H9 (cell line): ENCODE results near the gene PBX4. TPM values are rescaled to one million over a fixed set of nuclear protein-coding genes. Genes with fewer than 3 reads are reported as not detected.

Source experiments
- DNase-seq: peaks from one replicate; pipeline ENCODE4 v3.0.0-alpha.2; 2017
- H2AFZ ChIP-seq: one replicate; pipeline ENCODE4 v1.6.1; 2013; ENCODE audit warnings: mild to moderate bottlenecking, low read length, control low read depth, moderate library complexity
- H2AK5ac ChIP-seq: 2 replicates; pipeline ENCODE4 v1.6.1; 2013; ENCODE audit warnings: low read length, control low read depth, mixed read lengths; ENCODE audit not compliant: insufficient read length
- H2BK120ac ChIP-seq: one replicate; pipeline ENCODE4 v1.6.1; 2013; ENCODE audit warnings: low read depth, mild to moderate bottlenecking, low read length, control low read depth, inconsistent platforms; ENCODE audit not compliant: poor library complexity, severe bottlenecking
- H2BK12ac ChIP-seq: 2 replicates; pipeline ENCODE4 v1.6.1; 2013; ENCODE audit warnings: low read length, control low read depth, mixed read lengths, low read depth; ENCODE audit not compliant: insufficient read length
- H2BK15ac ChIP-seq: 2 replicates; pipeline ENCODE4 v1.6.1; 2013; ENCODE audit warnings: low read depth, low read length, control low read depth
- H2BK20ac ChIP-seq: one replicate; pipeline ENCODE4 v1.6.1; 2013; ENCODE audit warnings: low read depth, mild to moderate bottlenecking, low read length, control low read depth, inconsistent platforms; ENCODE audit not compliant: poor library complexity, severe bottlenecking
- H2BK5ac ChIP-seq: 2 replicates; pipeline ENCODE4 v1.6.1; 2013; ENCODE audit warnings: low read length, control low read depth, mixed read lengths; ENCODE audit not compliant: insufficient read length
- H3K14ac ChIP-seq: 2 replicates; pipeline ENCODE4 v1.6.1; 2013; ENCODE audit warnings: low read length, control low read depth; ENCODE audit not compliant: insufficient read depth
- H3K18ac ChIP-seq: 2 replicates; pipeline ENCODE4 v1.6.1; 2013; ENCODE audit warnings: low read depth, mild to moderate bottlenecking, mixed read lengths, low read length, control low read depth; ENCODE audit not compliant: insufficient read length
- H3K23ac ChIP-seq: 2 replicates; pipeline ENCODE4 v1.6.1; 2013; ENCODE audit warnings: low read length, control low read depth, mixed read lengths, low read depth; ENCODE audit not compliant: insufficient read length
- H3K23me2 ChIP-seq: 2 replicates; pipeline ENCODE4 v1.6.1; 2013; ENCODE audit warnings: low read depth, mild to moderate bottlenecking, mixed read lengths, low read length, control low read depth; ENCODE audit not compliant: insufficient read length, poor library complexity, severe bottlenecking
- H3K27ac ChIP-seq: 2 replicates; pipeline ENCODE4 v1.5.1; 2013; ENCODE audit warnings: low read length, control low read depth, mixed read lengths, low read depth; ENCODE audit not compliant: insufficient read length
- H3K27me3 ChIP-seq: 2 replicates; pipeline ENCODE4 v1.6.1; 2013; ENCODE audit warnings: low read length, control low read depth, inconsistent platforms; ENCODE audit not compliant: insufficient read depth
- H3K4ac ChIP-seq: 2 replicates; pipeline ENCODE4 v1.6.1; 2013; ENCODE audit warnings: low read depth, mild to moderate bottlenecking, control low read depth, inconsistent platforms, low read length, moderate library complexity
- H3K4me1 ChIP-seq: 2 replicates; pipeline ENCODE4 v1.6.1; 2013; ENCODE audit warnings: low read length, control low read depth, inconsistent platforms; ENCODE audit not compliant: insufficient read depth
- H3K4me2 ChIP-seq: 2 replicates; pipeline ENCODE4 v1.6.1; 2013; ENCODE audit warnings: low read length, control low read depth, mixed read lengths; ENCODE audit not compliant: insufficient read length, insufficient read depth
- H3K56ac ChIP-seq: 2 replicates; pipeline ENCODE4 v1.6.1; 2013; ENCODE audit warnings: low read depth, mild to moderate bottlenecking, mixed read lengths, low read length, control low read depth; ENCODE audit not compliant: insufficient read length
- H3K79me1 ChIP-seq: 2 replicates; pipeline ENCODE4 v1.6.1; 2013; ENCODE audit warnings: low read depth, mild to moderate bottlenecking, moderate library complexity, low read length, control low read depth, inconsistent platforms; ENCODE audit not compliant: insufficient read depth, poor library complexity, severe bottlenecking
- H3K79me2 ChIP-seq: 2 replicates; pipeline ENCODE4 v1.6.1; 2013; ENCODE audit warnings: low read length, control low read depth, inconsistent platforms; ENCODE audit not compliant: insufficient read depth
- H3K9ac ChIP-seq: 2 replicates; pipeline ENCODE4 v1.6.1; 2013; ENCODE audit warnings: low read length, control low read depth, mixed read lengths; ENCODE audit not compliant: insufficient read length; ENCODE audit errors: extremely low read depth
- H3K9me3 ChIP-seq: one replicate; pipeline ENCODE4 v1.6.1; 2013; ENCODE audit warnings: low read depth, low read length, inconsistent platforms; ENCODE audit not compliant: control insufficient read depth
- H3T11ph ChIP-seq: one replicate; pipeline ENCODE4 v1.6.1; 2013; ENCODE audit warnings: mild to moderate bottlenecking, low read length, control low read depth, inconsistent platforms
- H4K20me1 ChIP-seq: one replicate; pipeline ENCODE4 v1.6.1; 2013; ENCODE audit not compliant: control insufficient read depth, insufficient read length, insufficient read depth
- H4K5ac ChIP-seq: 2 replicates; pipeline ENCODE4 v1.6.1; 2013; ENCODE audit warnings: low read depth, mild to moderate bottlenecking, mixed read lengths, low read length, control low read depth; ENCODE audit not compliant: insufficient read length
- H4K8ac ChIP-seq: replicated peaks from 2 replicates; pipeline ENCODE4 v1.6.1; 2013; ENCODE audit warnings: low read length, control low read depth, mixed read lengths, low read depth; ENCODE audit not compliant: insufficient read length
- H4K91ac ChIP-seq: 2 replicates; pipeline ENCODE4 v1.6.1; 2013; ENCODE audit warnings: low read depth, mild to moderate bottlenecking, moderate library complexity, mixed read lengths, low read length, control low read depth; ENCODE audit not compliant: insufficient read length
- H3K27ac Mint-ChIP-seq, 3 experiments: 2 replicates in 2 of 3; 3 replicates in 1 of 3; pipeline ENCODE4 v1.8.0; 2020 to 2021; ENCODE audit warnings: mixed read lengths in 3 of 3, mild to moderate bottlenecking in 1 of 3, moderate library complexity in 1 of 3
- H3K27me3 Mint-ChIP-seq: 2 replicates; pipeline ENCODE4 v1.8.0; 2021; ENCODE audit warnings: low read depth, mild to moderate bottlenecking, moderate library complexity, mixed read lengths
- H3K36me3 Mint-ChIP-seq, 3 experiments: 2 replicates in 2 of 3; 3 replicates in 1 of 3; pipeline ENCODE4 v1.8.0; 2020 to 2021; ENCODE audit warnings: low read depth in 3 of 3, mixed read lengths in 3 of 3; ENCODE audit not compliant: insufficient read depth in 1 of 3
- H3K4me1 Mint-ChIP-seq, 2 experiments: 2 replicates each; pipeline ENCODE4 v1.8.0; 2020; ENCODE audit warnings: mixed read lengths in 2 of 2
- H3K4me3 Mint-ChIP-seq, 2 experiments: 2 replicates in 1 of 2; 3 replicates in 1 of 2; pipeline ENCODE4 v1.8.0; 2020 to 2021; ENCODE audit warnings: mild to moderate bottlenecking in 2 of 2, mixed read lengths in 2 of 2, moderate library complexity in 1 of 2
- H3K9me3 Mint-ChIP-seq, 2 experiments: 2 replicates in 1 of 2; 3 replicates in 1 of 2; pipeline ENCODE4 v1.8.0; 2020; ENCODE audit warnings: mild to moderate bottlenecking in 2 of 2, mixed read lengths in 2 of 2, moderate library complexity in 1 of 2
- CTCF ChIP-seq: fragments of 200-600 bp; sonication (generic); conservative IDR thresholded peaks from 3 replicates; pipeline ENCODE4 v1.8.0; 2021; ENCODE audit warnings: antibody characterized with exemption, mild to moderate bottlenecking
- WGBS: extraction: QIAGEN DNeasy Blood & Tissue Kit; methylation state at CpG from one replicate; pipeline ENCODE4 v1.1.7; 2013; ENCODE audit warnings: missing lambda C conversion rate, low lambda C conversion rate, mixed read lengths; ENCODE audit not compliant: insufficient read length; ENCODE audit errors: extremely low coverage; 5-methylcytosine and 5-hydroxymethylcytosine counted together
- total RNA-seq: library from RNA; stranded (reverse); gene quantifications from 2 replicates; pipeline ENCODE4 v1.2.1, GENCODE V29; 2021

Gene PBX4
- total RNA-seq, 1 experiment from 2014 or later: 3.3 TPM

DNA sequence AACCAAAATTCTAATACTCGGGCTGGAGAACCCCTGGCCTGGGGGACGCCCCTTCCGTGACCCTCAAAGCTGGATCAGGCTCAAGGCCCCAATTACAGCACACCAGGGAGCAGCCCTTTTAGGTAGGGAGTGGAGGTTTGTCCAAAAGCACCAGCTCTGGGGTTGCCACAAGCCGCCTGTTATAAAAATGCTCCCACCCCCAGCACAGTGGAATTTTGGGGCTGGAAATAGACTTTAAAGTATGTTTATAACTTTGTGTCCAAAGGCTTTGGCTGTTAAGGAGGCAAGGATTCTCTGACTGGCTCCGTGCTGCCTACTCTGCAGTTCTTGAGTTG lies 25.5 kb upstream of the PBX4 start:
- Histone ChIP-seq H3K27me3 (no peaks in the 10 kb centered on the region), H3K27ac (no peak overlapping the region), H3K18ac (no peak overlapping the region), H4K20me1 (no peaks in the 10 kb centered on the region), H3K4ac (no peak overlapping the region), H3T11ph (no peak overlapping the region), H3K4me1 (no peaks in the 10 kb centered on the region), H3K23me2 (peaks cover 8% of the 10 kb centered on the region), H4K8ac (no peak overlapping the region), H3K4me2 (no peak overlapping the region), H3K56ac (no peak overlapping the region), H2BK120ac (no peak overlapping the region), H2AK5ac (no peak overlapping the region), H4K91ac (no peak overlapping the region), H3K23ac (no peak overlapping the region), H2AFZ (no peak overlapping the region), H3K79me2 (no peaks in the 10 kb centered on the region), H3K79me1 (no peaks in the 10 kb centered on the region), H3K9me3 (no peaks in the 10 kb centered on the region), H2BK20ac (no peak overlapping the region), H2BK5ac (no peak overlapping the region), H3K14ac (no peak overlapping the region), H3K9ac (no peak overlapping the region), H2BK15ac (no peak overlapping the region), H2BK12ac (no peak overlapping the region), H4K5ac (no peak overlapping the region)
- WGBS: no CpG with 5 or more reads among the region's 5 CpGs
- H3K27me3 Mint-ChIP-seq: no peaks in the 10 kb centered on the region
- H3K4me1 Mint-ChIP-seq: peaks cover 6 to 8% of the 10 kb centered on the region in 2 experiments
- TF ChIP-seq CTCF: 0 out of 3 replicates have a peak, but pooled peaks have one; percentile 2
- H3K36me3 Mint-ChIP-seq: peaks cover 15 to 46% (median 41%) of the 10 kb centered on the region in 3 experiments; a peak in 6 of 7 replicates
- no peak for DNase-seq
- no peak overlapping the region; a peak in 1 of 7 replicates for H3K27ac Mint-ChIP-seq
- no peaks in the 10 kb centered on the region for H3K9me3 Mint-ChIP-seq
- peak overlapping the region; percentile 89 to 90 for H3K4me3 Mint-ChIP-seq
